Measurements from ENCODE around the gene RRP9.
A peak's percentile ranks its signal among the peaks of the same experiment; 100 is the strongest.

Gene RRP9

GRCh38 chr3:51969841-51970240 lies 28.1 kb upstream of the RRP9 start:
- DNase-seq (ENCODE audit: low read depth), result no peak
- no peak overlapping the region for H3K4me3 ChIP-seq (replicated peaks; ENCODE audit: low read depth, low read length)
- TF ChIP-seq CTCF (IDR thresholded peaks at IDR 0.05; ENCODE audit: low read length, missing control alignments), result no peak

GRCh38 chr3:51968883-51969678 lies 27.4 kb upstream of the RRP9 start:
- TF ChIP-seq CTCF (IDR thresholded peaks at IDR 0.05; ENCODE audit: low read length, missing control alignments), result no peak
- DNase-seq (ENCODE audit: low read depth), result no peak
- no peak overlapping the region for H3K4me3 ChIP-seq (replicated peaks; ENCODE audit: low read depth, low read length)

- DNase-seq (ENCODE audit: low read depth), result peak; percentile 16
- TF ChIP-seq CTCF (IDR thresholded peaks at IDR 0.05; ENCODE audit: low read length, missing control alignments), result no peak
- H3K4me3 ChIP-seq (replicated peaks; ENCODE audit: low read depth, low read length), result peak overlapping the region; percentile 67
These were observed 26.6 kb upstream of the RRP9 start for GRCh38 chr3:51968170-51968775.

GRCh38 chr3:51967384-51968169 lies 25.9 kb upstream of the RRP9 start, which contains the start of gene PCBP4:
PCBP4 (minus strand) TSS chr3:51967454; CDS start chr3:51961240, 6,214 bp downstream.
- peak; percentile 31 for DNase-seq (ENCODE audit: low read depth)
- no peak for TF ChIP-seq CTCF (IDR thresholded peaks at IDR 0.05; ENCODE audit: low read length, missing control alignments)
- H3K4me3 ChIP-seq (replicated peaks; ENCODE audit: low read depth, low read length), result peak within 1 kb of the TSS; percentile 67

- peak overlapping the region; percentile 67 for H3K4me3 ChIP-seq (replicated peaks; ENCODE audit: low read depth, low read length)
- DNase-seq (ENCODE audit: low read depth), result no peak
- TF ChIP-seq CTCF (IDR thresholded peaks at IDR 0.05; ENCODE audit: low read length, missing control alignments), result no peak
These were observed 25.2 kb upstream of the RRP9 start for GRCh38 chr3:51966922-51967383.

- TF ChIP-seq CTCF (IDR thresholded peaks at IDR 0.05; ENCODE audit: low read length, missing control alignments), result no peak
- DNase-seq (ENCODE audit: low read depth), result no peak
- H3K4me3 ChIP-seq (replicated peaks; ENCODE audit: low read depth, low read length), result peak overlapping the region; percentile 67
These were observed 24.8 kb upstream of the RRP9 start for GRCh38 chr3:51966486-51966885.
